OCI-M1 (cell line): Measurements from ENCODE around the gene DPP10.
A peak's percentile ranks its signal among the peaks of the same experiment; 100 is the strongest.

Source experiments
- DNase-seq: peaks from one replicate; lab custom pipeline; 2025; lab: John Stamatoyannopoulos, UW

The DPP10 gene

GRCh38 chr2:114609203-114609602 lies 166.8 kb downstream of the DPP10 start:
- no peak for DNase-seq

GRCh38 chr2:114609801-114610200 lies 167.4 kb downstream of the DPP10 start:
- DNase-seq, result no peak

DNA sequence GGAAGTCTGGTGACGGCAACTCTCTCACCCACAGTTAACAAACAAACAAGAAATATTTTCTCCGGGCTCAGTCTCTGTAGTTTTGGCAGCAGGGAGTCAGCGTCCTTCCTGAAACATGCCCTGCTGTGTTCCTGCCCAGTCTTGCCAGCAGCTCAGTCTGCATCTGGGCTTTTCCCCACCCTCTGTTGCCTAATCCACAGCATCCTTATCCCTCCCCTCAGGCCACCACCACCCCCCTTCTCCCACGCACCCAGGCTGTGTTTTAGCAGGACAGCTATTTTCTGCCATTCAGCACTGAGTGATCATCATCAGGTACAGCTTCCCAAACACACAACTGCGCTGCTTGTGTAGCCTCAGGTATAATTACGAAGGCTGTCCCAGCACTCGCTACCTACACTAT lies 168.2 kb downstream of the DPP10 start:
- no peak for DNase-seq

DNA sequence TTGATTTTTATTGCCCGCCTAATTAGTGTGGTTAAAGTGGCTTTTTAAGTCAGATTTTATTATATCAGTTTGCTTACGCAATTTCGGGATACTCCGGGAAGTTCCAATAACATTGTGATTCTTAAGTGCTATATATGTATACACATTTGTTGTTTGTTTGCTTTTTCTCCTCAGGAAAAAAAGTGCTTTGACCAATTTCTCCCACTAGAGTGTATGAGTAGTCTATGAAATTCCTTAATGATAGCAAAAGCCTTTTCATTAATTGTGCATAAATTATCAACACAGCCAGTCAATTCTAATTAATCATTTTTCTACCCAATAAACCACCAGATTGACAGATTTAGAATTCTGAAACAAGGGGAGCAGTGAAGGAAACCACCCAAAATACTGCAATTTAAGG lies 172.2 kb downstream of the DPP10 start:
- DNase-seq, result no peak

DNA sequence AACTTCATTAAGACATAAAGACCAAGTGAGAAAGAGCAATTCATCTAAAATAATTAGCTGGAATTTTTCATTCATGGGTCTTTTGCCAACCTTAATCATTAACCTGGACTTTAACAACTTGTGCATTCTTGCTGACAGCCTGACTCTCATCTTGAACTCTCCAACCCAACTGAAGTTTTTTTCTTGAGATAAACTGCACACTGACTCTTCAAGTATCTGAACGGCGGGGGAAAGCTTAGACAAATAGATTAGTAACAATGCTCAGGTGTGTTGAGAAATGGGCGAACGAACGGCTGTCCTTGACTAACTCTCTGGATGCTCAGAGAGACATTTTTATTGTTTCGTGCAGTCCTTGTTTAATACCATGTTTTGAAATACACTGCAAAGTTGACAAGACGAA lies 186.0 kb downstream of the DPP10 start:
- no peak for DNase-seq

- no peak for DNase-seq
Measured at GRCh38 chr2:114631146-114631545, 188.7 kb downstream of the DPP10 start.

- DNase-seq, result no peak
Measured at GRCh38 chr2:114642166-114642770, 199.8 kb downstream of the DPP10 start.

GRCh38 chr2:114642988-114643553 lies 200.6 kb downstream of the DPP10 start:
- no peak for DNase-seq

DNA sequence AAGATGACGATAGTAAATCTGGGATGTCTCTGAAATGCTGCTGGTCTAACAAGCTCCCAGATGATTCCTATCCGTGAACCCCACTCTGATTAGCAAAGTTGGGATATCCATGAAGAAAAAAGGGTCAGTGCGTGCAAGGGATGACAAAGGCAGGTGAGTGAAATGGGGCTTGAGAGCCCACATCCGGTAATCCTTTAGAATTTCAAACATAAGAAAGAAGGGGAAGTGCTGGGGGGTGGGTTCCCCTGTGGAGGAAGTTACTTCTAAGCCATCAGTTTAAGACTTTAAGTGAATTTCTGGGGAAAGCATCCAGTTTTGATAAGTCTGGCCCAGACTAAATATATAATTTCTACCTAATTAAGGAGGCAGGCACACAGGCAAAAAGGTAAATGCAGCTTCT lies 209.5 kb downstream of the DPP10 start:
- no peak for DNase-seq

- DNase-seq, result no peak
Measured at GRCh38 chr2:114659880-114660279, 217.4 kb downstream of the DPP10 start.

- no peak for DNase-seq
Measured at GRCh38 chr2:114661971-114662939, 219.8 kb downstream of the DPP10 start.

DNA sequence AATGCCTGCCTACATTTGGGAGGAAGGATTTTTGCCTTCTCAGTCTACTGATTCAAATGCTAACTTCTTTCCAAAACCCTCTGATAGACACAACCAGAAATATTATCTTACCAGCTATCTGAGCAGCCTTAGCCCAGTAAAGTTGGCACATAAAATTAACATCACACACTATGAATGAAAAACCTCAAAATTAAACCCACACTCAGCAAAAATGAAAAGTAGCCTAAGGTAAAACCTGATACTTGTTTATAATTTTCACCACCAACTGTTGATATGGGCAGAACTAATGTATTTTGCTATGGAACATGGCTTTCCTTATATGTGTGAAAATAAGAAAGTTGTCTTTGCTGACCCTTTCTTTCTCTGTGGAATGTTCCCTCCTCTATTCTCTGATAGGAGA lies 226.0 kb downstream of the DPP10 start:
- DNase-seq, result no peak

DNA sequence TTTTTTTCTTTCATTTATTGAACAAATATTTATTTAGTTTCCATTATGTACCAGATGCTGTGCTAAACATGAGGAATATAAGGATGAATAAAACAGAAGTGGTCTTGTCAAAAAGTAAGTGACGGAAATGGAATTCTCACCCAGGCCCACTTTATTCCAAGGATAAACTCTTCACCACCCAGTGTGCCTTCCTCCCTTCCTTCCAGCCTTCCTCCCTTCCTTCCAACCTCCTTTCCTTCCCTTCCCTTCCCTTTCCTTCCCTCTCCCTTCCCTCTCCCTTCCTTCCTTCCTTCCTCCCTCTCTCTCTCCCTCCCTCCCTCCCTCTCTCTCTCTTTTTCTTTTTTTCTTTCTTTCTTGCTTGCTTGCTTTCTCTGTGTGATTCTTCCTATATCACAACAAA lies 240.8 kb downstream of the DPP10 start:
- no peak for DNase-seq

GRCh38 chr2:114684403-114684802 lies 242.0 kb downstream of the DPP10 start:
- DNase-seq, result no peak

DNA sequence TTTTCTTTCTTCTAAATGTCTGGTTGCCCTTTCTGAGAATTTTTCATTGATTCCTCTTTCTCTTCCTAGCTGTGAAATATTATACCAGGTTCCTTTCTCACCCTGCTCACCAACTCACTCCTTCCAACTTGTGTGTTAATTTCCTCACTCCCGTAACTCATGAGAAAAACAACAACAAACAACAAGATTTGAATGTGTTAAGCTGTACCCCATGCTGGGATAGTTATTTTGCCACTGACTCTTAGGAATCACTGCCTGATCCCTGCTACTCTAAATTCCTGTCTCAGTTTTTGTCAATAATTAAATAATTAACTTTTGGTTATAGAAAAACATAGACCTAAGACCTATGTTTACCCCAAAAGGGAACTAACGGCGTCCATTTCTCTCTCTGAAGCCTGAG lies 242.7 kb downstream of the DPP10 start:
- DNase-seq, result no peak

GRCh38 chr2:114688241-114688640 lies 245.8 kb downstream of the DPP10 start:
- DNase-seq, result no peak

DNA sequence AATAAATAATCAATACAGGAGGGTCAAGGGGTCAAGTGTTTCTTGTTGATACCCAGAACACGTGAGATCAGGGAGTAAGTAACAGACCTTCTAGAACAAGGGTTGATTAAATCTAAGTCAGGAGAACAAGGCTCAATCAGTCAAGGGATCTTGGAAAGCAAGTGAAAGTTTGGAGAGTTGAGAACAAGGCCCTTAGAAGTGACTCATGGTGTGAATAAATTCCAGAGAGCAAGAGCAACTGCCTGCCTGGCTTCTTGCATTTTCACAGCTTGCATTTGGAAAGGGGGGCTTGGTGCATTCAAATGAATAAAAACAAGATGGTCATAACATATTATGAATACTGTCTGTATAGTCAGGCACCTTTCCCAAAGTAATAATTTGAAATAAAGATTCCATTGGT lies 256.1 kb downstream of the DPP10 start:
- DNase-seq, result no peak

GRCh38 chr2:114699423-114699944 lies 257.0 kb downstream of the DPP10 start:
- DNase-seq, result peak; percentile 2

- no peak for DNase-seq
Measured at GRCh38 chr2:114700440-114700839, 258.0 kb downstream of the DPP10 start.

GRCh38 chr2:114709936-114710850 lies 267.8 kb downstream of the DPP10 start:
- no peak for DNase-seq

DNA sequence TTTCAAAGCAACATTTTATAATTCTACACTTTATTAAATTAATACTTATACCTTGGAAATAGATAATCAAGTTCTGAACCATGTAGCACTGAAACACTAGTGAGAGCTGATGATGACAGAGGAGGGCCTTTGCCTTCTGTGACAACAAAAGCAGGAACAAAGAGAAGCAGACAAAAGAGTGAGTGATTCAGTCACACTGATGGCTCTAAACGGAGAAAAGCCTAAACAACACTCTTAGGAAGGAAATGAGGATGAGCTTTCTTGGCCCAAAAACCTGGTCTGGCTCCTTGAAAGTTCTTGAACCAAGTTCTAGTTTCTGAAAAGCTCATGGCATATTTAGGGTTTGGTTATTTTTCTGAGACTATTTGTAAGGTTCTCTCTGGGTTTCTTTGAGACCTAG lies 271.9 kb downstream of the DPP10 start:
- no peak for DNase-seq

DNA sequence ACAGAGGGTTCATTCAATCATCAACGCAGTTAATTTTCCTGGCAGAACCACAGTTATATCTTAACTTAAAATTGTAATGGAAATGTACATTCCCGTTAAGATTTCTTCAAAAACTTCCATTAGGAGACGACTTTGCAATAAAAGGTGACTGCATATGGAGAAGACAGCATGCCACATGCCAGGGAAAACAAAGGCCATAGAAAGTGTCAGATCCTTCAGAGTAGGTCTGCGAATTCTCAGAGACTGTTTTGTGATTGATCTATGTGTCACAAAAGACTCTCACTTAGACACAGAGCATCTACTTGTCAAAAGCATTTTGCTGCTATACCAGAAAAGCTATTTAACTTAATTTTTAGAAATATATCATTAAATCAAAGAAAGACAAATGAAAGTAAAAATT lies 274.6 kb downstream of the DPP10 start:
- DNase-seq, result no peak
